Mesodermal cell (in vitro differentiated cells): Measurements from ENCODE around the gene GALNT4.

Experiments used
- H3K27ac ChIP-seq: 2 replicates; pipeline ENCODE4 v1.7.0; 2013; ENCODE audit warnings: mild to moderate bottlenecking, low read depth, low read length, moderate library complexity; ENCODE audit not compliant: severe bottlenecking
- H3K36me3 ChIP-seq: 2 replicates; pipeline ENCODE4 v1.7.1; 2013; ENCODE audit warnings: mild to moderate bottlenecking, low read length, moderate library complexity; ENCODE audit not compliant: control insufficient read depth, insufficient read depth
- H3K4me1 ChIP-seq: one replicate; pipeline ENCODE4 v1.7.1; 2013; ENCODE audit warnings: mild to moderate bottlenecking, low read length; ENCODE audit not compliant: insufficient read depth, control insufficient read depth, poor library complexity, severe bottlenecking
- H3K4me3 ChIP-seq: 2 replicates; pipeline ENCODE4 v1.7.0; 2013; ENCODE audit warnings: low read length, control low read depth, mild to moderate bottlenecking; ENCODE audit not compliant: insufficient read depth, poor library complexity, severe bottlenecking; ENCODE audit errors: extremely low read depth
- H3K9me3 ChIP-seq: 2 replicates; pipeline ENCODE4 v1.7.1; 2013; ENCODE audit warnings: mild to moderate bottlenecking, low read length, moderate library complexity; ENCODE audit not compliant: control insufficient read depth
- WGBS, 2 experiments: methylation state at CpG; one replicate each; pipeline ENCODE4 v1.1.5; 2013; ENCODE audit warnings: missing lambda C conversion rate in 2 of 2; ENCODE audit not compliant: insufficient coverage in 2 of 2; 5-methylcytosine and 5-hydroxymethylcytosine counted together

GALNT4 gene

DNA sequence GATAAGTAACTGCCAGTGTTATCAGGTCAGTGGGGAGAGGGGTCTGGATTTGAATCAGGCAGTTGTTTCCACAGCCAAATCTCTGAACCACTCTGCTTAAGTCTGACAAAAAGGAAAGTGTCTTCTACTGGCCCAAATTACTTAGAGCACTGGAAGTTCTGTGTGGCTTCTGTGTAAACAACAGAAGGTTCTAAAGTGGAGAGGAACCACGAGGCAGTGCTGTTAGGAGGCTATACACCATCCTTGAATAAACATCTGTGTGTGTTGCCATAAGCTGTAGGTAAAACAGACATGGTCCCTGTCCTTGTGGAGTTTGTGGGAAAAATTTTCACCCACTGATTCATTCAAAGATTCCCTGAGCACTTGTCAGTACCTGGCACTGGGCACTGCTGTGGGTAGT is 50.0 kb downstream of the GALNT4 start:
- WGBS, 2 experiments: 86% methylated on average over 1 of the region's 1 CpG; no CpG with 5 or more reads in 1 of the 2 experiments
- Histone ChIP-seq H3K27ac (no peak overlapping the region), H3K4me3 (no peak overlapping the region), H3K4me1 (peaks cover under 1% of the 10 kb centered on the region), H3K9me3 (no peaks in the 10 kb centered on the region), H3K36me3 (no peaks in the 10 kb centered on the region)
